Measurements from ENCODE around the gene METTL18. TPM values are rescaled to one million over a fixed set of nuclear protein-coding genes. Genes with fewer than 3 reads are reported as not detected.

The METTL18 gene
- total RNA-seq, 1 experiment from 2014 or later: 4.1 TPM

DNA sequence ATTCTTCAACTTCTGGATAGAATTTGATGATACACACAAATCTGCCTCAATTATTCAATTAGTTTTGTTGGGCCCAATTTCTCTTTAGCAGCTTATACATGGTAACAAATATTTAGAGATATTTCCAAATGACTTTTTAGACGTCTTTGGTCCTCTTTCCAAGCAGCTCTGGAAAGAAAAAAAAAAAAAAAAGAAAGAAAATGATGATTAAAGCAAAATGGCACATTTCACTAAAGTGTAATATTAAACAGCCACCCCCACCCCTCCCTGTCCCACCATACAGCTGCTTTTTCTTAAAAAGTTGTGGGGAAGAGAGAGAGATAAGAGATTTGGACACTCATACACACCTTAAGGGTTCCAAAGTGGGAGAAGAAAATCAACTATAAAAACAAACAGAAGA is 977 bp downstream of the METTL18 start:
- DNase-seq (ENCODE audit: low read depth, low spot score) (no peak), ATAC-seq (no peak)
- no peak for TF ChIP-seq TCF7L2 (IDR thresholded peaks at IDR 0.05; ENCODE audit: low read depth, low read length)
- TF ChIP-seq, protein P1, sequence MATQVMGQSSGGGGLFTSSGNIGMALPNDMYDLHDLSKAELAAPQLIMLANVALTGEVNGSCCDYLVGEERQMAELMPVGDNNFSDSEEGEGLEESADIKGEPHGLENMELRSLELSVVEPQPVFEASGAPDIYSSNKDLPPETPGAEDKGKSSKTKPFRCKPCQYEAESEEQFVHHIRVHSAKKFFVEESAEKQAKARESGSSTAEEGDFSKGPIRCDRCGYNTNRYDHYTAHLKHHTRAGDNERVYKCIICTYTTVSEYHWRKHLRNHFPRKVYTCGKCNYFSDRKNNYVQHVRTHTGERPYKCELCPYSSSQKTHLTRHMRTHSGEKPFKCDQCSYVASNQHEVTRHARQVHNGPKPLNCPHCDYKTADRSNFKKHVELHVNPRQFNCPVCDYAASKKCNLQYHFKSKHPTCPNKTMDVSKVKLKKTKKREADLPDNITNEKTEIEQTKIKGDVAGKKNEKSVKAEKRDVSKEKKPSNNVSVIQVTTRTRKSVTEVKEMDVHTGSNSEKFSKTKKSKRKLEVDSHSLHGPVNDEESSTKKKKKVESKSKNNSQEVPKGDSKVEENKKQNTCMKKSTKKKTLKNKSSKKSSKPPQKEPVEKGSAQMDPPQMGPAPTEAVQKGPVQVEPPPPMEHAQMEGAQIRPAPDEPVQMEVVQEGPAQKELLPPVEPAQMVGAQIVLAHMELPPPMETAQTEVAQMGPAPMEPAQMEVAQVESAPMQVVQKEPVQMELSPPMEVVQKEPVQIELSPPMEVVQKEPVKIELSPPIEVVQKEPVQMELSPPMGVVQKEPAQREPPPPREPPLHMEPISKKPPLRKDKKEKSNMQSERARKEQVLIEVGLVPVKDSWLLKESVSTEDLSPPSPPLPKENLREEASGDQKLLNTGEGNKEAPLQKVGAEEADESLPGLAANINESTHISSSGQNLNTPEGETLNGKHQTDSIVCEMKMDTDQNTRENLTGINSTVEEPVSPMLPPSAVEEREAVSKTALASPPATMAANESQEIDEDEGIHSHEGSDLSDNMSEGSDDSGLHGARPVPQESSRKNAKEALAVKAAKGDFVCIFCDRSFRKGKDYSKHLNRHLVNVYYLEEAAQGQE (IDR thresholded peaks at IDR 0.05; ENCODE audit: insufficient read depth in 1 of 2, low read depth in 2 of 2, low read length in 1 of 2): no peak
- TF ChIP-seq, protein P2, sequence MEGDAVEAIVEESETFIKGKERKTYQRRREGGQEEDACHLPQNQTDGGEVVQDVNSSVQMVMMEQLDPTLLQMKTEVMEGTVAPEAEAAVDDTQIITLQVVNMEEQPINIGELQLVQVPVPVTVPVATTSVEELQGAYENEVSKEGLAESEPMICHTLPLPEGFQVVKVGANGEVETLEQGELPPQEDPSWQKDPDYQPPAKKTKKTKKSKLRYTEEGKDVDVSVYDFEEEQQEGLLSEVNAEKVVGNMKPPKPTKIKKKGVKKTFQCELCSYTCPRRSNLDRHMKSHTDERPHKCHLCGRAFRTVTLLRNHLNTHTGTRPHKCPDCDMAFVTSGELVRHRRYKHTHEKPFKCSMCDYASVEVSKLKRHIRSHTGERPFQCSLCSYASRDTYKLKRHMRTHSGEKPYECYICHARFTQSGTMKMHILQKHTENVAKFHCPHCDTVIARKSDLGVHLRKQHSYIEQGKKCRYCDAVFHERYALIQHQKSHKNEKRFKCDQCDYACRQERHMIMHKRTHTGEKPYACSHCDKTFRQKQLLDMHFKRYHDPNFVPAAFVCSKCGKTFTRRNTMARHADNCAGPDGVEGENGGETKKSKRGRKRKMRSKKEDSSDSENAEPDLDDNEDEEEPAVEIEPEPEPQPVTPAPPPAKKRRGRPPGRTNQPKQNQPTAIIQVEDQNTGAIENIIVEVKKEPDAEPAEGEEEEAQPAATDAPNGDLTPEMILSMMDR (IDR thresholded peaks at IDR 0.05): no peak
- TF ChIP-seq SIN3A (IDR thresholded peaks at IDR 0.05; ENCODE audit: borderline replicate concordance, insufficient read depth, low read depth, low read length): no peak
- no peak for TF ChIP-seq POLR2AphosphoS5 (IDR thresholded peaks at IDR 0.05; ENCODE audit: low read depth, low read length)
- H3K36me3 ChIP-seq (ENCODE audit: control insufficient read depth, insufficient read depth, low read length): no peaks in the 10 kb centered on the region; the same call in 1 of the 2 replicates
- peak overlapping the region; percentile 92 for H3K27ac ChIP-seq (ENCODE audit: low read length)
- no TSS peak for BruUV-seq (replicated peaks)
- in situ Hi-C loops (cut with HindIII; ENCODE audit: low pct_unique_long_range_greater_than_20kb, low sequenced_read_pairs): no loop called here
- CTCF ChIA-PET: interaction anchor here (1.5 kb wide), 1 partner anchor 207 kb away, joined by 4 read pairs; the partner anchor contains the start of gene F5
- POLR2A ChIA-PET: no interaction called here
- intact Hi-C loops (cut with micrococcal nuclease; ENCODE audit: unreplicated experiment): no loop called here
- H3K4me3 ChIP-seq (ENCODE audit: low read depth in 2 of 2, low read length in 2 of 2): peak overlapping the region; percentile 75 to 96
- 0 out of 2 replicates have a peak, but pooled peaks cover 2% of the 10 kb centered on the region for H3K27me3 ChIP-seq (ENCODE audit: control insufficient read depth, insufficient read depth, low read length)
- H3K4me1 ChIP-seq (ENCODE audit: control insufficient read depth, insufficient read depth, low read length): peaks cover 7% of the 10 kb centered on the region
- no peaks in the 10 kb centered on the region for H3K9me3 ChIP-seq (ENCODE audit: control insufficient read depth, insufficient read depth, low read depth, low read length)

DNA sequence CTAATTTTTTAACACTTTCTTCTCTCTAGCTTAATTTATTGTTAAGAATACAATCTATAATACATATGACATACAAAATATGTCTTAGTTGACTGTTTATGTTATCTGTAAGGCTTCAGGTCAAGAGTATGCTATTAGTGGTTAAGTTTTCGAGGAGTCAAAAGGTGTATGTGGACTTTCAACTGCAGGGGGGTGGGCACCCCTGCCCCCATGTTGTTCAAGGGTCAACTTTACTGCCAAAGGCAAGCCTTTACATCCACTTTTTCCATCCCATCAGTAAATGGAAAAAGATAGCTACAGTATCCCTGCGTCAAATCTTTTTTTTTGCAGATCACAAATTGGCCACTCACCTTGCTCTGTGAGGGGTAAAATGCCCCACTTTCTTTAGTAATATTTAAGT is 6.3 kb downstream of the METTL18 start:
- CTCF ChIA-PET: no interaction called here
- TF ChIP-seq SIN3A (IDR thresholded peaks at IDR 0.05; ENCODE audit: borderline replicate concordance, insufficient read depth, low read depth, low read length) (no peak), TCF7L2 (IDR thresholded peaks at IDR 0.05; ENCODE audit: low read depth, low read length) (no peak), POLR2AphosphoS5 (IDR thresholded peaks at IDR 0.05; ENCODE audit: low read depth, low read length) (no peak)
- TF ChIP-seq, protein P2 (IDR thresholded peaks at IDR 0.05): no peak
- TF ChIP-seq, protein P1 (IDR thresholded peaks at IDR 0.05; ENCODE audit: insufficient read depth in 1 of 2, low read depth in 2 of 2, low read length in 1 of 2): no peak
- no TSS peak for BruUV-seq (replicated peaks)

More for the DNA sequence above, 6.3 kb downstream of the METTL18 start:
- H3K4me1 ChIP-seq (ENCODE audit: control insufficient read depth, insufficient read depth, low read length): no peaks in the 10 kb centered on the region
- intact Hi-C loops (cut with micrococcal nuclease; ENCODE audit: unreplicated experiment) (no loop called here), in situ Hi-C loops (cut with HindIII; ENCODE audit: low pct_unique_long_range_greater_than_20kb, low sequenced_read_pairs) (no loop called here)
- ATAC-seq (no peak), DNase-seq (ENCODE audit: low read depth, low spot score) (no peak)
- no peak overlapping the region for H3K4me3 ChIP-seq (ENCODE audit: low read depth in 2 of 2, low read length in 2 of 2)
- H3K36me3 ChIP-seq (ENCODE audit: control insufficient read depth, insufficient read depth, low read length): no peaks in the 10 kb centered on the region
- no peaks in the 10 kb centered on the region for H3K9me3 ChIP-seq (ENCODE audit: control insufficient read depth, insufficient read depth, low read depth, low read length)
- no peak overlapping the region for H3K27ac ChIP-seq (ENCODE audit: low read length)
- POLR2A ChIA-PET: interaction anchor here (0.6 kb wide), 1 partner anchor 996 kb away, joined by 3 read pairs; no protein-coding TSS in a partner anchor
- peaks cover 2% of the 10 kb centered on the region; the same call in 1 of the 2 replicates for H3K27me3 ChIP-seq (ENCODE audit: control insufficient read depth, insufficient read depth, low read length)

Measured in Panc1 (cell line).